ENCODE results near the gene STXBP5. TPM values are rescaled to one million over a fixed set of nuclear protein-coding genes. Genes with fewer than 3 reads are reported as not detected.
A peak's percentile ranks its signal among the peaks of the same experiment; 100 is the strongest.

STXBP5 gene
- total RNA-seq, 6 experiments from 2014 or later: 29.5 to 36.2 (median 32.1) TPM

GRCh38 chr6:147164761-147165160 lies 39.5 kb upstream of the STXBP5 start:
- Mint-ChIP-seq H3K27ac (no peak overlapping the region), H3K9me3 (no peaks in the 10 kb centered on the region)
- TF ChIP-seq CTCF (IDR thresholded peaks at IDR 0.05): no peak

DNA sequence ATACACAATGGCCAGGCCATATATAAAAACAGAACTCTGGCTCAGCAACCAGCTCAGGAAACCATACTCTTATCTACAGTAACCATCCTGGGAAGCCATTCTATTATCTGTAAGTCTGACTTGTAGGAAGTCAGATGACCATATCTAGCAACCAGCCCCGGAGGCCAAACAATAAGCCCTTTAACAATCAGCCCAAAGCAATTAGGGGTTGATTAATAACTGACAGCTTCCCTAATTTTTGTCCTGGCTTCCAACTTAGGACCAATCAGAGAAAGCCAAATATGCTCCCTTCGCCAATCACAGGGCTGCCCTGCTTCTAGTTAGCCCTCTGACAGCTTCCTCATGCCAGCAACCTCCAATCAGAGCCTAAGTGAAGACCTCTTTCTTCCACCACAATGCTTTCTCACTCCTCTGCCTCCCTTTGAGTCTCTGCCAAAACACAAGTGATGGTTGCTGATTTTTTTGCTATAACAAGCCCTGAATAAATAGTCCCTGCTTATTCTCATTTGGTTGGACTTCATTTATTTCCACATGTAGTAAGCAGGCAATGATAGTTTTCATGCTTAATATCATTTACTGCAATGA lies 37.8 kb upstream of the STXBP5 start:
- Mint-ChIP-seq H3K4me1 (ENCODE audit: low read depth) (peaks cover 59% of the 10 kb centered on the region), H3K27me3 (ENCODE audit: insufficient read depth) (no peaks in the 10 kb centered on the region; the same call in 1 of the 2 replicates), H3K36me3 (ENCODE audit: low read depth) (no peaks in the 10 kb centered on the region), H3K4me3 (no peak overlapping the region), H3K27ac (peak overlapping the region; percentile 4; the same call in 1 of the 2 replicates), H3K9me3 (no peaks in the 10 kb centered on the region)
- no peak for DNase-seq
- no peak for TF ChIP-seq CTCF (IDR thresholded peaks at IDR 0.05)

More at GRCh38 chr6:147164761-147165160, 39.5 kb upstream of the STXBP5 start:
- Mint-ChIP-seq H3K27me3 (ENCODE audit: insufficient read depth) (no peaks in the 10 kb centered on the region), H3K4me1 (ENCODE audit: low read depth) (peaks cover 46% of the 10 kb centered on the region), H3K4me3 (no peak overlapping the region), H3K36me3 (ENCODE audit: low read depth) (no peaks in the 10 kb centered on the region)
- no peak for DNase-seq

- Mint-ChIP-seq H3K4me3 (no peak overlapping the region), H3K9me3 (no peaks in the 10 kb centered on the region), H3K36me3 (ENCODE audit: low read depth) (peaks cover 5% of the 10 kb centered on the region; the same call in 1 of the 2 replicates), H3K27ac (no peak overlapping the region; the same call in 1 of the 2 replicates), H3K27me3 (ENCODE audit: insufficient read depth) (no peaks in the 10 kb centered on the region; the same call in 1 of the 2 replicates), H3K4me1 (ENCODE audit: low read depth) (peaks cover 59% of the 10 kb centered on the region)
- no peak for TF ChIP-seq CTCF (IDR thresholded peaks at IDR 0.05)
- peak; percentile 5 for DNase-seq
Measured at GRCh38 chr6:147166992-147167391, 37.2 kb upstream of the STXBP5 start.

GRCh38 chr6:147167576-147168461 lies 36.4 kb upstream of the STXBP5 start:
- no peaks in the 10 kb centered on the region for H3K9me3 Mint-ChIP-seq

More at GRCh38 chr6:147167576-147168461, 36.4 kb upstream of the STXBP5 start:
- no peak for TF ChIP-seq CTCF (IDR thresholded peaks at IDR 0.05)
- peaks cover 7% of the 10 kb centered on the region; the same call in 1 of the 2 replicates for H3K36me3 Mint-ChIP-seq (ENCODE audit: low read depth)
- no peak for DNase-seq
- peaks cover 65% of the 10 kb centered on the region for H3K4me1 Mint-ChIP-seq (ENCODE audit: low read depth)
- no peaks in the 10 kb centered on the region; the same call in 1 of the 2 replicates for H3K27me3 Mint-ChIP-seq (ENCODE audit: insufficient read depth)
- peak overlapping the region; percentile 51 for H3K27ac Mint-ChIP-seq
- H3K4me3 Mint-ChIP-seq: peak overlapping the region; percentile 7; the same call in 1 of the 2 replicates

Data from HFFc6 (cell line).